GM23338 (cell line): ENCODE results near the gene SYNGR3.

ENCODE experiments used
- CREB1 ChIP-seq: fragments of 250-450 bp; sonication (Bioruptor Pico); IDR thresholded peaks from 2 replicates; pipeline ENCODE4 v1.5.0; 2020; ENCODE audit warnings: low read depth, mild to moderate bottlenecking, moderate library complexity
- CTCF ChIP-seq, 2 experiments: fragments of 200-600 bp in 1 of 2; sonication (generic) in 1 of 2; conservative IDR thresholded peaks; 2 replicates each; pipeline versions ENCODE4 v1.5.1 to v1.6.1; 2016 to 2017; ENCODE audit warnings: antibody characterized with exemption in 2 of 2, low read depth in 2 of 2, mild to moderate bottlenecking in 2 of 2, moderate library complexity in 1 of 2
- ETS1 ChIP-seq: IDR thresholded peaks from 2 replicates; pipeline ENCODE4 v1.6.1; 2016; ENCODE audit warnings: antibody characterized with exemption
- EZH2 ChIP-seq: fragments of 200-600 bp; sonication (generic); IDR thresholded peaks from one replicate; pipeline ENCODE4 v1.8.0; 2017; ENCODE audit warnings: antibody characterized with exemption, mild to moderate bottlenecking, low read depth; ENCODE audit not compliant: unreplicated experiment
- EZH2phosphoT487 ChIP-seq: fragments of 200-600 bp; sonication (generic); IDR thresholded peaks from one replicate; pipeline ENCODE4 v1.8.1; 2018; ENCODE audit warnings: antibody characterized with exemption; ENCODE audit not compliant: unreplicated experiment
- JUNB ChIP-seq: IDR thresholded peaks from one replicate; pipeline ENCODE4 v1.6.1; 2016; ENCODE audit warnings: antibody characterized with exemption; ENCODE audit not compliant: unreplicated experiment
- NANOG ChIP-seq: IDR thresholded peaks from 2 replicates; pipeline ENCODE4 v1.6.1; 2016; ENCODE audit warnings: antibody characterized with exemption, borderline replicate concordance
- POLR2AphosphoS5 ChIP-seq: IDR thresholded peaks from 2 replicates; pipeline ENCODE4 v1.6.1; 2016; ENCODE audit warnings: antibody characterized with exemption, low read depth
- ZNF114 ChIP-seq: fragments of 250-450 bp; sonication (Bioruptor Pico); IDR thresholded peaks from 2 replicates; pipeline ENCODE4 v1.5.0; 2020; ENCODE audit warnings: mild to moderate bottlenecking, moderate library complexity
- ZNF331 ChIP-seq: fragments of 250-450 bp; sonication (Bioruptor Pico); IDR thresholded peaks from 2 replicates; pipeline ENCODE4 v1.5.0; 2020; ENCODE audit warnings: low read depth, mild to moderate bottlenecking, moderate library complexity
- TF ChIP-seq, protein P1 (sequence below): IDR thresholded peaks from one replicate; pipeline ENCODE4 v1.6.1; 2018; ENCODE audit warnings: antibody characterized with exemption; ENCODE audit not compliant: unreplicated experiment

DNA sequence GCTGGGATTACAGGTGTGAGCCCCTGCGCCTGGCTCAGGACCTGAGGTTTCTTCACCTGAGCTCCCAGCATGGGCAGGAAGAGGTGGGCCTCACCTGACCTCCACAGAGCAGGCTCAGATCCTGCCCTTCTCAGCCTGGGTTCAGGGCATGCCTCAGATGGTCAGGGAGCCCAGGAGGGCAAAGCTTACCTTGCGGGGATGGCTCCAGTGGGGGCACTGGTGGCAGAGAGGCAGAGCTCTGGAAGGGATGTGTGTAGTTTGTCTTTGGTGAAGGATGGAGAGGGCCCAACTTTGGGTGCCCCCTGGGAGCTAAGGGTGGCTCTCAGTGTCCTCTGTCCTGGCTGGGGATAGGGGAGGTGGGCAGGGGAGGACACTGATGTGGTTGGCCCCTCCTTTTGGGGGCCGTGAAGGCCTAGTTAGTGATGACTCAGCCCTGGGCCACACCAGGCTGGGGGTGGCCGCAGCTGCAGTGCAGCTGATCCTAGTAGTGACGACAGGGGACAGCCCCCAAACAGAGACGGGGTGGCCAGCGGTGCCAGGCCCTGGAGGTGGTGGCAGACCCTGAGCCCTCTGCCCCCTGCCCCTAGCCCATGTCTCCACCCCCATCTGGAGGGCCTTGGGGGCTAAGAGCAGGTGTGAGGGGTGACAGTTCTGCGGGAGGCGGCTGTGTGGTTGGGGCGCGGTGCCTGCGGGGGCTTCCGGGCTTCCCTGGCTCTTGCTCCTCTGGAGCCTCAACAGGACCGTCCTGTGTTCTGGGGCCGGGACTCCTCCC lies 42.7 kb downstream of the SYNGR3 start:
- TF ChIP-seq EZH2 (no peak), CTCF (conservative IDR thresholded peaks at IDR 0.05; ENCODE audit: low read depth in 2 of 2) (no peak), POLR2AphosphoS5 (no peak), EZH2phosphoT487 (no peak), ETS1 (no peak), ZNF331 (CRISPR knock-in tag) (no peak), JUNB (no peak), ZNF114 (CRISPR knock-in tag) (no peak), CREB1 (CRISPR knock-in tag) (no peak), NANOG (no peak)
- TF ChIP-seq, protein P1, sequence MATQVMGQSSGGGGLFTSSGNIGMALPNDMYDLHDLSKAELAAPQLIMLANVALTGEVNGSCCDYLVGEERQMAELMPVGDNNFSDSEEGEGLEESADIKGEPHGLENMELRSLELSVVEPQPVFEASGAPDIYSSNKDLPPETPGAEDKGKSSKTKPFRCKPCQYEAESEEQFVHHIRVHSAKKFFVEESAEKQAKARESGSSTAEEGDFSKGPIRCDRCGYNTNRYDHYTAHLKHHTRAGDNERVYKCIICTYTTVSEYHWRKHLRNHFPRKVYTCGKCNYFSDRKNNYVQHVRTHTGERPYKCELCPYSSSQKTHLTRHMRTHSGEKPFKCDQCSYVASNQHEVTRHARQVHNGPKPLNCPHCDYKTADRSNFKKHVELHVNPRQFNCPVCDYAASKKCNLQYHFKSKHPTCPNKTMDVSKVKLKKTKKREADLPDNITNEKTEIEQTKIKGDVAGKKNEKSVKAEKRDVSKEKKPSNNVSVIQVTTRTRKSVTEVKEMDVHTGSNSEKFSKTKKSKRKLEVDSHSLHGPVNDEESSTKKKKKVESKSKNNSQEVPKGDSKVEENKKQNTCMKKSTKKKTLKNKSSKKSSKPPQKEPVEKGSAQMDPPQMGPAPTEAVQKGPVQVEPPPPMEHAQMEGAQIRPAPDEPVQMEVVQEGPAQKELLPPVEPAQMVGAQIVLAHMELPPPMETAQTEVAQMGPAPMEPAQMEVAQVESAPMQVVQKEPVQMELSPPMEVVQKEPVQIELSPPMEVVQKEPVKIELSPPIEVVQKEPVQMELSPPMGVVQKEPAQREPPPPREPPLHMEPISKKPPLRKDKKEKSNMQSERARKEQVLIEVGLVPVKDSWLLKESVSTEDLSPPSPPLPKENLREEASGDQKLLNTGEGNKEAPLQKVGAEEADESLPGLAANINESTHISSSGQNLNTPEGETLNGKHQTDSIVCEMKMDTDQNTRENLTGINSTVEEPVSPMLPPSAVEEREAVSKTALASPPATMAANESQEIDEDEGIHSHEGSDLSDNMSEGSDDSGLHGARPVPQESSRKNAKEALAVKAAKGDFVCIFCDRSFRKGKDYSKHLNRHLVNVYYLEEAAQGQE, result no peak
